Measurements from ENCODE around the gene FCRL2.
"Not testable (repeated sequence)": the region's sequence is repeated elsewhere in the genome, so short reads cannot be mapped to it uniquely, and the experiment has no call there.

The FCRL2 gene

DNA sequence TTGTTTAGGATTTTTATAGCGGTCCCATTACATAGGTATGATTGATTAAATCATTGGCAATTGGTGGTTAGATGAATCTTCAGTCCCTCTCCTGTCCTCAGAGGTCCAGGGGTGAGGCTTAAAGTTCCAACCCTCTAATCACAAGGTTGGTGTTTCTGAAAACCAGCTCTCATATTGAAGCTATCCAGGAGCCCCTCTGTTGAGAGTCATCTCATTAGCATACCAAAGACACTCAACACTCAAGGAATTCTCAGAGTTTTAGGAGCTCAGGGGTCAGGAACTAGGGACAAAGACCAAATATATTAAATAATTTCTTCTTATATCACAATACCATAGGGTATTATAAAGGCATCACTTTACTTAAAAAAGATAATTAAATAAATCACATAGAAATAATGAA lies 23.3 kb downstream of the FCRL2 start:
- no peak for DNase-seq (ENCODE audit: low read depth)

DNA sequence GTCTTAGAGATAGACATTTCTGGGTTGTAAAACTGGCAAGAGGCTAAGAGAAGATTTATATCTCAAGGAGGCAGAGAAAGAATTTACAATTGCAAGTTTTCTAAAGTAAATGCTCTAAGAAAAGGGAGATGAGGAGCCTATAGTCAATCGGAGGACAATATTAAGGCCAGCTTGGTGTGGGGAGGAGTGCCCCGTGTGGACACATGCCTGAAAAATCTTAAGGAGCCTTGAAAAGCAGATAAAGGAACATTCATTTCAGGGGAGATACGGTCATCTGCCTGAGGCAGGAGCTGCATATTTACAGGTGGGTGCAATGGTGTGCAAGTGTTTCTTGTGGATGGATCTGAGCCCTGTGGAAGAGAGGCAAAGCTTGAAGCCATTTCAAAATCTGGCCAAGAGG lies 25.6 kb downstream of the FCRL2 start:
- no peak for DNase-seq (ENCODE audit: low read depth)

DNA sequence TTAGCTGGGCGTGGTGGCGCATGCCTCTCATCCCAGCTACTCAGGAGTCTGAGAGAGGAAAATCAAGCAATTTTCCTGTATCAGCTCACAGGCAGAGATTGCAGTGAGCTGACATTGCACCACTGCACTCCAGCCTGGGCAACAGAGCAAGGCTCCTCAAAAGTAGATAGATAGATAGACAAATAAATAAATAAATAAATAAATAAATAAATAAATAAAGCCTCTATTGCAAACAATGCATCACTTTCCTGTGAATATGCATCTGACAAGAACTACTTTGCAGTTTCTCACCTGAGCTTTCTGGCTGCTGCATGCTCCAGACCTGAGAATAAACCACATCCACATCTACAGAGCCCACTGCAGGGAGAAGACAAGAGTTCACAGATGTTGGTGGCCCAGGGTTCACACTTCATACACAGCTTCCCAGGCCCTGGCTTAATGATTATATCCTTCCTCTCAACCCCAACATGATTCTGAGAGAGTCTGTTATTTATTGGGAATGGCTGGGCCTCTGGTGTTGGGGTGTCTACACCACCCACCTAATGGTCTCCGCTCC lies 28.6 kb downstream of the FCRL2 start:
- no peak for DNase-seq (ENCODE audit: low read depth)

DNA sequence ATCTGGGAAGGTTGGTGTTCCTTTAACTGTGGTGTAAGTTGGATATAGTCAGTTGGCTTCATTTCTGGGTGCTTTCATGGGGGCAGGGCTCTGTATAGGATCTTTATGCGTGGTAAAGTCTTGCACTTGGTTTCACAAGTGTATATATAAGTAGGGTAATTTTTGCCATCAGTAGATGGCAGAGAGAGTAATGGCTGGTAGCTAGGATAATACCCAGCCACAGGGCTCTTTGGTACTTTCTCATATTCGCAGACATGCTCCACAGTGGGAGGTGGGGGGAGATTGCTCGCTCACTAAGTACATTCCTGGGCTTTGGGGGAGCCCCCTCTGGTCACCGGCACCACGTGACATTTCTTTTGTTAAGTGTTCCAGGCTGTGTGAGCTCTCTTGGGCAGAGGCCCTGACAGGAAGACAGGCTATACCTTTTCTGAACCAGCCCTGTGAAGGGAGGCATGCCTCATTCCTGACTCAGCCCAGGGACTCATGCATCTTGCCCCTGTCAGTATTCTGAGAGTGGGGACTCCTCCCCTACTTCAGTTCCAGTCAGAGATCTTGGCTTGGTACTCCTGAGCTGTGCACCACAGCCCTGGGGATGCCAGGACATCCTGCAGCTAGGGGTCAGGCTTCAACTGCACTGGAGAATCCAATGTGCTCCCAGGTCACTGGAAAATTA lies 37.6 kb downstream of the FCRL2 start:
- no peak for DNase-seq (ENCODE audit: low read depth)

DNA sequence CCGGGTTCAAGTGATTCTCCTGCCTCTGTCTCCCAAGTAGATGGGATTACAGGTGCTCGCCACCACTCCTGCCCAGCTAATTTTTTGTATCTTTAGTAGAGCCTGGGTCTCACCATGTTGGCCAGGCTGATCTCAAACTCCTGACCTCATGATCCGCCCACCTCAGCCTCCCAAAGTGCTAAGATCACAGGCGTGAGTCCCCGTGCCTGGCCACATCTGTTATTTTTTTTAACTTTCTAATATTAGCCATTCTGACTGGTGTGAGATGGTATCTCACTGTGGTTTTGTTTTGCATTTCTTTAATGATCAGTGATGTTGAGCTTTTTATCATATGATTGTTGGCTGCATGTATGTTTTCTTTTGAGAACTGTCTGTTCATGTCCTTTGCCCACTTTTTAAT lies 40.9 kb downstream of the FCRL2 start:
- DNase-seq (ENCODE audit: low read depth), result not testable (repeated sequence)

DNA sequence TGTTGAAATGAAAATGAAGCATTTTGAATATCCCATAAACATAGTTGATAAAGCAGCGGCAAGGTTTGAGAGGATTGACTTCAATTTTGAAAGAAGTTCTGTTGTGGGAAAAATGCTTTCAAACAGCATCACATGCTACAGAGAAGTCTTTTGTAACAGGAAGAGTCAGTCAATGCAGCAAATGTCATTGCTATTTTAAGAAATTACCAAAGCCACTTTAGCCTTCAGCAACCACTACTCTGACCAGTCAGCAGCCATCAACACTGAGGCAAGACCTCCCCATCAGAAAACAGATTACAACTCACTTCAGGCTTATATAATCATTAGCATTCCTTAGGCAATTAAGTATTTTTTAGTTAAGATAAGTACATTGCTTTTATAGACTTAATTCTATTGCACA lies 42.6 kb downstream of the FCRL2 start:
- no peak for DNase-seq (ENCODE audit: low read depth)

DNA sequence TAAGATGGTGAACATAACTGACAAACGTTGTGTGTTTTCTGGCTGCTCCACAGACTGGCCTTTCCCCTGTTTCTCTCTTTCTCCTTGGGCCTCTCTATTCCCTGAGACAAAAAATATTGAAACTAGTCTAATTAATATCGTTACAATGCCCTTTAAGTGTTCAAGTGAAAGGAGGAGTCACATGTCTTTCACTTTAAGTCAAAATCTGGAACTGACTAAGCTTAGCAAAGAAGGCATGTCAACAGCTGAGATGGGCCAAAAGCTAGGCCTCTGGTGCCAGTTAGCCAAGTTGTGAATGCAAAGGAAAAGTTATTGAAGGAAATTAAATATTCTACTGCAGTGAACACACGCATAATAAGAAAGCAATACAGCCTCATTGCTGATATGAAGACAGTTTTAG lies 44.2 kb downstream of the FCRL2 start:
- DNase-seq (ENCODE audit: low read depth), result no peak

DNA sequence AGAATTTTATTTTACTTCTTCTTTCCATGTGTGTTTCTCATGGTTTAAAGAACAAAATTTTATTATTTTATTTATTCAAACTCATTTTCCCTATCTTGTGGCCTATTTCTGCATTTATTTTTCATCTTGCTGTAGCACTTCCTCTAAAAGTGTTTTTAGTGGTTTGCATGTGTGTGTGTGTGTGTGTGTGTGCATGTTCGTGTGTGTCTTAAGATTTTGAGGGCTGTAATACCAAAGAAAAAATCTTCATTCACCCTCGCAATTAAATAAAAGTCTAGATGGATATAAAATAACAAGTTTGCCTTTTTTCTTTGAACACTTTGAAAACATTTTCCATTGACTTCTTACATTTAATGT lies 51.7 kb downstream of the FCRL2 start:
- no peak for DNase-seq (ENCODE audit: low read depth)

DNA sequence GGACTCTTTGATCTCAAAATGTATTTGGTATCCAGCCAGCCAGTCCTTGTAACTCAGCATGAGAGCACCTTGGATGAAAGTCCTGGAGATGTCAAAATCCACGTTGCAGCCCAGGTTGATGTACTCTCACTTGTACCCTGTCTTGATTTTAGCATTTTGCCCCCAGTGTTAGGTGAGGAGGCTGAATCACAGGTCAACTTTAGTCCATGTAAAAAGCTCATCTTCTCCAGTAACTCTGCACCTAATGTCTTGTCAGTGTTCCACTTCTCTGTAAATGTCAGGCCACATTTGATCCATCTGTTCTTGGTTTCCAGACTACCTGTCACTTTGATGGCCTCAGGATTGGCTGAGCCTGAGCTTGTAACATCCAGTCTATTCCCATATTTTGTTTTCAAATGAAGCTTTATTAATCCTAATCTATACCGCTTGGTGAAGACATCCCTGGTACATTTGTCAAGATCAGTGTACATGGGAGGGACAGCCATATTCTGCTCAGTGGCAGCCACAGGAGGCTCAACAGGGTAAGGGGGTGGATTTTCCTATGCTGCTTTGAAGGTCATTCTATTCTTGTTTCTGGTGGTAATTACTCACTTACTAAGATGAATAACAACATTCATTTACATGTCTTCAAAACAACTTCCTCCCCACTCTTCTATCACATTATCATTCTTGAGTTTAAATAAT lies 52.3 kb downstream of the FCRL2 start:
- DNase-seq (ENCODE audit: low read depth), result no peak

DNA sequence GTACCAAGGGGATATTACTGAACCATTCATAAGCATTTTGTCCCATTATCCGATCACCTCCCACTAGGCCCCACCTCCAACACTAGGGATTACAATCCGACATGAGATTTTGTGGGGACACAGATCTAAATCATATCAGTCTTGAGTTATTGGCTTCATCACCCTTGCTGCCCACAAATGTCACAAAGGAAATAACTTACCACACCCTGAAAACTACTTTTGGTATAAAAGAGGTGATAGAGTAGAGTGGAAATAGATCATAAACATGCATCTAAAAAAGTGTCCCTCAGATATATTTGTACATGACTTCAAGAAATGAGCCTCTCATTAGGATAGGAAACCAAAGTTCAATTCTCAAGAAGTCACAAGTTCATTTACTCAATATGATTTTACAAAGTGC lies 53.8 kb downstream of the FCRL2 start:
- DNase-seq (ENCODE audit: low read depth), result no peak

DNA sequence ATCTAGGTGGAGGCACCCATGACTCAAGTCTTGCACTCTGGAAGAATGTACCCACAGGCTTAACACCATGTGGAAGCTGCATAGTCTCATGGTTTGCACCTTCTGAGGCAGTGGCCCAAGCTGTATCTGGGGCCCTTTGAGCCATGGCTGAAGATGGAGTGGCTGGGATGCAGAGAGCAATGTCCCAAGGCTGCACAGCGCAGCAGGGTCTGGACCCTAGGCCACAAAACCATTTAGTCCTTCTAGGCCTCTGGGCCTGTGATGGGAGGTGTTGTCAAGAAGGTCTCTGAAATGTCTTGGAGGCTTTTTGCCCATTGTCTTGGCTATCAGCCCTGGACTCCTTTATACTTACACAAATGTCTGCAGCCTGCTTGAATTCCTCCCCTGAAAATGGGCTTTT lies 54.9 kb downstream of the FCRL2 start:
- no peak for DNase-seq (ENCODE audit: low read depth)

DNA sequence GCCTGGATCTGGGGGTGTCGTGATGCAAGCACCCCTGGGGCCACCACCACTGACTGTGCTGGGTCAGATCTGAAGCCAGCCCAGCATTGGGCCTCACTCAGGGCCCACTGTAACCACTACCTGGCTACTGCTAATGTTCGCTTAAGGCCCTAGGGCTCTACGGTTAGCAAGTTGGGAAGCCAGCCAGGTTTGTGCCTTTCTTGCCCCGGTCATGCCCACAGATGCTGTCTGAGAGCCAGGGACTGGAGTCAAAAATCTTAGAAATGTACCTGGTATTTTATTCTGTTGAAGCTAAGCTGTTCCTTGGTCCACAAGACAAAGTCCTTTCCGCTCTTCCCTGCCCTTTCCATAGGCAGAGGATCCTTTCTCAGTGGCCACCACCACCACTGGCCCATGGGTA lies 61.2 kb downstream of the FCRL2 start:
- no peak for DNase-seq (ENCODE audit: low read depth)

DNA sequence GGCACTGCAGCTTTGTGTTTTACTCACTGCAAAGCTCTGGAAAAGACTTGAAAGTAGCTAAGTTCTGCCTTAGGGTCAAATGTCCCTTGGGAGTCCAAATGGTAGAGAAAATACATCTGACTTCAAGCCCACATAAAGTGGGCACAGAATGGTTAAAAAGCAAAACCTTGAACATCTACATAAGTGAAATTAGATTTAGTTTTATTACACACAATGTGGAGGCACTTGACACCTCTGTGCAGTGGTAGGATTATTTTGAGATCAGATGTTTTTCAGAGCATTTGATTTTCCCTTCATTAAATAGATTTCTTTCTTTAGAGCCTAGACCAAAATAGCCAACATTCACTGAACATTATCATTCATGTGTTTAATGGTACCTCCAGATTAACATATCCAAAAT lies 65.1 kb downstream of the FCRL2 start:
- DNase-seq (ENCODE audit: low read depth), result no peak

DNA sequence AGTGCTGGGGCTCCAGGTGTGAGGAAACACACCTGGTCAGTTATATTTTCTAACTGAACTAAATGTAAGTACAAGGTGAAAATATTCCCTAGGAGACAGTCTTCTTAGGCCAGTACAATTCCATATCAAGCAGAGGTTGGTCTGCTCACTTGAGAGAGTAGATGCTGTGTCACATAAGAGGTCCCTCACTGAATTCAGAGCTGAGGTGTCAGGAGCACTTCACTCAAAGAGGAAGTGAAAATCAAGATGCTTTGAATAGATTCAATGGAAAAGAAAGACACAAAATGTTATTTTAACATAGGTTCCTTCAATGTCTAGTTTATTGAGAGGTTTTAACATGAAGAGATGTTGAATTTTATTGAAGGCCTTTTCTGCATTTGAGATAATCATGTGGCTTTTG lies 72.1 kb downstream of the FCRL2 start:
- DNase-seq (ENCODE audit: low read depth), result no peak

DNA sequence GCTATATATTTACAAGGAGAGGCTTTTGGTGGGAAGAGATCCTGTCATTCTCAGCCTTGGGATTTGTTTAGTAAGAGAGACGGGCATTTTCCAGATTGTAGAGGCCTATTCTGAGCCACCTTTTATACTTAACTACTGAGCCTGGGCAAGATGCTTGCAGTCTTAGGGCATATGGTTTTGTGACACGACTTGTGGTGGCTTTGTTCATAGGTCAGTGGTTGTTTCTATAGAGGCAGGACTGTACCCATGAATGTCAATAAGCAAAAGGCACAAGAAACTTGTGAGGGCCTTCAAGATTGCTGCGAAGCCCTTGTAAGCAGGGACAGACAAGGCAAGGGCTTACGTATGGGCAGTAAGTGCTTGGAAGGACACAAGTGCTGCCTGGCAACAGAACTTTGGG lies 73.0 kb downstream of the FCRL2 start:
- no peak for DNase-seq (ENCODE audit: low read depth)

DNA sequence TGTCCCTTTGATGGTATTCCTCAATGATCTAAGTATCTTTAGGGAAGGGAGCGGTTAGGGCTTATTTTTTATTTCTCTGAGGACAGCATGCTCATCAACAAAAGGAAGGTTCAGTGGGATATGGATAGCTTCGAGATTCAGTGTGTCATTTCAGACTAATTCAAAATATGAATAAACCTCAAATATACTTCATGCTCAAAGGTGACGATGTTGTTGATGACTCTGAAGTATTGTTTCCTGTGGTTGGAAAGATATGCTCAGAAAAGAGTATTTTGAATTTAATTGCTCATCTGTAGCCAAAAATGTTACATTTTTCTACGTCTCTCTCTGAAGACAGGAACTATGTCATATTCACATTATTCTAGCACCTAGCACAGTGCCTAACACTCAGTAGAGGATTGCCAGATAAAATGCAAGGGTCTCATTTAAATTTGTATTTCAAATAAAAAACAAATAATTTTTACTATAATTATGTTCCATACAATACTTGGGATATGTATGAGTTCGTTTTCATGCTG lies 74.6 kb downstream of the FCRL2 start:
- DNase-seq (ENCODE audit: low read depth), result no peak

DNA sequence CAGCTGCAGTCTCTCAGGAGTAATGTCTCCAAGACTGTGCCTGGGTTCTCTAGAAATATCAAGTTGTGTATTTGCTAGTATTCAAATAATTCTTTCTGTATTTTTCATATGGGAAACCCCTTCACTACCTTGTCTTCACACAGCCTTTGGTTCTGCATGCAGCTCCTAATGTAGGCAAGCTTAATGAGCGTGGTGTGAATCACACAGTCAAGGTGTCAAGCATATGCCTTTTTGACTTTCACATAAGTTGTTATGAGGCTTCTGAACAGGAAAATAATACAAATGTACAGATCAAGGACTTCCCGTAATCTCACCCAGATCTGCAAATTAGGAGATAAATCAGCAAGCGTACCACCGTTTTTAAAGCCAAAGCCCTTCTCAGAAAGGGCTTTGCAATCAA lies 76.2 kb downstream of the FCRL2 start, which contains the start of gene FCRL3:
Gene FCRL3 (minus strand): TSS at position 38 of the 400 bp plus-strand sequence. CDS start 280 bp downstream, outside the sequence.
- no peak for DNase-seq (ENCODE audit: low read depth)

DNA sequence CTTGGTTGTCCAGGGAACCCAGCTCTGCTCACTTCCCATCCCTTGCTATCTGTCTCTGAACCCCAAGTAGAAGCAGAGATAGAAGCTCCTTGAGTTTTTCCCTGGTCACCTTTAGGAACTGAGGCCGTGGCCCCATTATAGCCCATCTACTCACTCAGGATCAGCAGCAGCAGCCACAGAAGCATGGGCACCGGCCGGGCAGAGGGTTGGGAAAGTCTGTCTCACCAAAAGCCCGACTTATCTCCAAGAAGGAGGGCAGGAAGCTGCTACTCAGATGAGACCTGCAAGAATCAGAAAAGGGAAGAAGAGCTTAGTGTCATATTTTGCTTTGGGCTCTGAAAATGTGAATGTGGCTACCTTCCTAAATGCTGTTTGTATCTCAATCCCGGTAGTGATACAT lies 76.6 kb downstream of the FCRL2 start:
- no peak for DNase-seq (ENCODE audit: low read depth)

DNA sequence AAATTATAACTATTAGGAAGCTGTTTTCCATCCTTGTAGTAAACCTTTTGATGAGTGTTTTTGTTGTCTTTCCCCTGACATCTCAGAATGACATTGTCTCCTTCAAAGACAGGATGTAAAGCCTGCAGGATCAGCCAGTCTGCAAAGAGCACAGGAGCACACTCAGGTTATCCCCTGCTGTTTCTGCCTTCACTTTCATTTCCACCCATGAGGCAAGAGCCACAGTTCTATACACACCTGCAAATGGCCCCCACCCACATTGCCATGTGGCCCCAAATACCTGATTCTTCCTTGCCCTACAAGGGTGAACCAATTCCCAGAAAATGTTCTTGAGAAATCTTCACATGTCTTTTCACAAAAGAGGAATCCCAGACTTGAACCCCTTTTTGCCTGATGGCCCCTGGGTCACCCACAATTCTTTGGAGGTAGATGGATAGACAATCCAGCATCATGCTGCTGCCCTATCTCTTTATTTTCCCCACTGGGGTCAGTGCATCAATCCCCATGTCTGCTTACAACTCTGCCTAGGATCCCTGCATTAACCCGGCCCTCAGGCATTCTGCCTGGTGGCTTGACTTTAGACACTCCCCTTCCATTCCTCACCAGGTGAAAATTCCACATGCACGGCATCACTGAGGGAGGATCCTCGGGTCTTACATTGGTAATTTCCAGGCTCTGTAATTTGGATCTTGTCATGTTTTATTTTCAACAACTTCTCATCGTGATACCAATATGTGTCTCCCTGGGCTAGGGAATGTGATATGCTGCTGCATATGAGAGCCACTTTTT lies 79.0 kb downstream of the FCRL2 start:
- no peak for DNase-seq (ENCODE audit: low read depth)

DNA sequence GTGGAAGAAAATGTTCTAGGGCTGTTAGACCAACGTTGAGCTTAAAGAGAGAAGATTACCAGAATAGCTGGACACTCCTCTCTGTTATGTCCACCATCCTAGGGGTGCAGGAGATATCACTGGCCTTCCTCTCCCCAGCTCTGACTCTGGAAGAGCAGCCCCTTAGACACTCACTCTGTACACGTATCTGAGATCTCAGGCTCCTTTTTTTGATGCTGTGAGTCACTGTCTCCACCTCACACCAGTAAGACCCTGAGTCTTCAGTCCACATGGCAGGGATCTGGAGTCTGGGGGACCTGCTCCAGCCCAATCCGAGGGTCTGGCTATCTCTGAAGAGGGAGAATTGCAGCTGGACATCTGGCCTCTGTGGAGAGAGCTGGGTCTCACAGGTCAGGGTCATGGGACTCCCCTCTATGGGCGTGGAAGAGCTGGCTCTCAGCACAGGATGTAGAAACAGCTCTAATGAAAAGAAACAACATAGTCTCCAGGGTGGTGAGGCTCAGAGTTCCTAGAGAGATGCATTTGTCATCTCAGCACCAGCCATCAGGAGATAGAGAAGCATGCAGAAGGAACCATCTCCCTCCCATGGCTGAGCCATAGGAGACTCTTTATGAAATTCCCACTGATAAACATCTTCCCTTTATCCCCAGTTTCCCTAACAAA lies 79.8 kb downstream of the FCRL2 start:
- no peak for DNase-seq (ENCODE audit: low read depth)

Data from stimulated activated CD8-positive, alpha-beta memory T cell treated with anti-CD3 and anti-CD28 coated beads, Interleukin-4, amount 100 ng/mL, for 24 hours (primary cell).